ENCODE measurements around the gene NGF.

DNA sequence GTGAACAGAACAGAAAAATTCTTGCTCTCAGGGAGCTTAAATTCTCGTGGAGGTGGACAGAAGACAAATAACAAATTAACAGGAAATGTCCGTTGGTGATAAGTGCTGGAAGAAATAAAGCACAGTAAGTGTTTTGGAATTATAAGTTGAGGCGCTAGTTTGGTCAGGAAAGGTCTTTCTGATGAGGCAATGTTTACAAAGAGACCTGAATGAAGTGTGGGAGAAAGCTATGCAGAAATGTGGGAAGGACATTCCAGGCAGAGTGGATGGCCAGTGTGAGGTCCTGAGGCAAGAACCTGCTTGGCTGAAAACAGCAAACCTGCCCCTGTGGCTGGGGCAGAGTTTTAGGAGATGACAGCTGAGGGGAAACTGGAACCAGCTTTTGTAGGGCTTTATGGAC lies 23.3 kb downstream of the NGF start:
- no peak for TF ChIP-seq CTCF (IDR thresholded peaks at IDR 0.05)
- TF ChIP-seq POLR2A (IDR thresholded peaks at IDR 0.05) = no peak

All from testis (tissue), 2 donors.